ENCODE data around the gene TIAM2.
"Not testable (repeated sequence)": the region's sequence is repeated elsewhere in the genome, so short reads cannot be mapped to it uniquely, and the experiment has no call there.

The TIAM2 gene

DNA sequence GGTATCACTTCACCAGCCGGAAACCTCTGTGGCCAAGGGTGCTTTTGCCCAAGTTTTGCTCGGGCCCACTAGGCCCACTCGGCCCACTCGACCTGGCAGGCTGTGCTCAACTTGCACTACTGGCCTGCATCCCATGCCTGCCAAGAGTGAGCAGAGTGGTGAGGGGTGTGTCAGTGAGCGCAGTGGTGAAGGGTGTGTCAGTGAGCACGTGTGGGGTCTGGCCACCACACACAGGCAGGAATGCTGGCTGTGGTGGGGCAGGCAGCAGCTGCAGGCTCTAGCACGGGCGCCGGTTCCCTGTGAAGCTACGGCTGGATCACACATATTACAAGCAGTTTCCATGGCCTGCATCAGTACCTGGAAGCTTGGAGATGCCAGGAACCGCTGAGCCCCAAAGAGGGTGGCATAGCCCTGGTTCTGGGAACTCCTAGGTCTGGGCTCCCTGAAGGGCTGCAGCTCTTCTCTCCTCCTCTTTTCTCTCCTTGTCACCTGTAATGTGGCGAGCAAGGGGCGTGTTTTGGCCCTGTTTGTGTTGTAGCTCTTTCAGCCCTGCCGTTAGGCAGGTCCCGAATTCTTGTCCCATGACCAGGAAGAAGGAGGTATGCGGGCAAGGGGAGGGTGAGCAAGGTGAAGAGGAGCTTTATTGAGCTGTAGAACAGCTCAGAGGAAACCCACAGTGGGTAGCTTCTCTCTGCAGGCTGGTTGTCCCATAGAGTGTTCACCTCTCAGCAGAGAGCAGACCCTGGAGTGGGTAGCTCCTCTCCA lies 217.7 kb downstream of the TIAM2 start:
- DNase-seq: no peak

DNA sequence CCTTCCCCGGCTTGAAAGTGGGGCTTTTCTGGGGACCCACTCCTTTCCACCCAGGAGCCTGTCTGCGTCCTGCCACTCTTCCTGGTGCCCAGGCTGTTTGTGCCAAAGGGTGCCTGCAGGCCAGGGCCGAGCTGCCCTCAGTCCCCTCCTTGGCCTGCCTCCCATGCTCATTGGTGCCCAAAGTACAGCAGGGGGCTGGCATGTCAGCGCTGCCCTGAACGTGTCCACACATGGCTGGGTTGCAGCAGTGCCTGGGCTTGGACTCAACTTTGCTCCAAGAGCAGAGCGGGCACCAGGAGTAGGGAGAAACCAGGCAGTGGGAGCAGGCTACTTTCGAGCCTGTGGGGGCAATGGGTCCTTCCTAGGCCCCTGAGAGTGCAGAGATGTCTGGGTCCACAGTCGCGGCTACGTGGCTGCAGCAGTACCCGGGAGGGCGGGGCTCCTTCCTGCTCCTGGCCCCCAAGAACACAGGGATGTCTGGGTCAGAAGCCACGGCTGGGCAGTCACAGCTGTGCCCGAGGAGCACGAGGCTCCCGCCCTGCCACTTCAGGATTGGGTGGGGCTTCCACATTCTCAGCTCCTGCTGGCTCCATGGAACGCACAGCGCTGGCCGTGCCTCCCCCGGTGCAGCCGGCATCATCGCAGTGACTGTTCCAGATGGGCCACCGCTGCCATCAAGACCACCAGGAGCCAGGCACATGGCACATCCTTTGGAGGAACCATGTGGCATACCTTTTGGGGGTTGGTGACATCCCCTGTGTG lies 218.7 kb downstream of the TIAM2 start:
- no peak for DNase-seq

DNA sequence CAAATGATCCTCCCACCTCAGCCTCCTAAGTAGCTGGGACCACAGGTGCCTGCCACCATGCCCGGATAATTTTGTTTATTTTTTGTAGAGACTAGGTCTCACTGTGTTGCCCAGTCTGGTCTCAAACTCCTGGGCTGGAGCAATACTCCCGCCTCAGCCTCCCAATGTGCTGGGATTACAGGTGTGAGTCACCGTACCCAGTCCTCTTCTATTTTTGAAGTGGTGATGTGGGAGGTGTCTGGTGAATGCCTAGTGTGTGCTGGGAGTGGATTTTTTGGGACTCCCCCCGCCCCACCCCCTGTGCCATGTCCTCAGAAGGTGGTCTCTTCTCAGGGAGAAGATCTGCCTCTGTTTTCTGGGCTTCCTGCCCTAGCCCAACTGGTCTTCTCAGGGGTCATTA lies 220.8 kb downstream of the TIAM2 start:
- no peak for DNase-seq

DNA sequence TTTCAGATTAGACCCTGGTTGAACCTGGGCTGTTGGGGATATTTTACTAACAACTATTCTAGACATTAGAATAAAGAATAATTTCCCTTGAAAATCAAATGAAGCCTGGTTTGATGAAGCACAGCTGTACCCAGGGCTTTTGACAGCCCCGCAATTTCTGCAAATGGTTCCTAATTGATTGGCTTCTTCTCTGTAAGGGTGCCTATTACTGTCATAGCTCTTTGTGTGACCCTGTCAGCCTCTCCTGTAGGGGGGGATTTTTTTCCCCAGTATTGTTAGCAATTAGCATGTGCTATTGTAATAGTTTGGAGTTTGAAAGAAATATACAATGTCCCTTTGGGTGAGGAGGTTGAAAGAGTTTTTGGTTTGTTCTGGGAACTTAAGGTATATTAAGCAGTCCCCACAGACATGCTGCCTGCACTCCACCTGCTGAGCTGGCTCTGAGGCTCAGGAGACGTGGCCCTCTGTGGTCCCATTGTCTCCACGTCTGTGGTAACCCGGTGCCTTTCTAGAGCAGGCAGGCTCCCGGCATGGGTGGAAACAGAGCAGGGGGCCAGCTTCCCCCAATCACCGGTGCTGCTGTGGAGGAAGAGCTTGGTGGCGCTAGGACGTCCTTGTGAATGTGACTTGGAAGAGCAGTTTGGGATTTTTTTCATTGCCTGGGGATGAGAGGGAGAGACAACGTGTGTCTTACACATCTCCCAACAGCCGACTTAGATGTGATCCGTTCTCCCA lies 221.4 kb downstream of the TIAM2 start:
- DNase-seq: no peak

DNA sequence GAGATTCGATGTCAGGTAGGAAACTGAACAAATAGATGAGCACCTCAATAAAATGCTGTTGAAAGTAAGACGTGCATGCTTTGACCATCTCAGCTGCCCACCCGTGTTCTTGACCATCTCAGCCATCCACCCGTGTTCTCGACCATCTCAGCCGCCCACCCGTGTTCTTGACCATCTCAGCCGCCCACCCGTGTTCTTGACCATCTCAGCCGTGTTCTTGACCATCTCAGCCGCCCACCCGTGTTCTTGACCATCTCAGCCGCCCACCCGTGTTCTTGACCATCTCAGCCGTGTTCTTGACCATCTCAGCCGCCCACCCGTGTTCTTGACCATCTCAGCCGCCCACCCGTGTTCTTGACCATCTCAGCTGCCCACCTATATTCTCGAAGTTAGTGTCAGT lies 223.6 kb downstream of the TIAM2 start:
- not testable (repeated sequence) for DNase-seq

DNA sequence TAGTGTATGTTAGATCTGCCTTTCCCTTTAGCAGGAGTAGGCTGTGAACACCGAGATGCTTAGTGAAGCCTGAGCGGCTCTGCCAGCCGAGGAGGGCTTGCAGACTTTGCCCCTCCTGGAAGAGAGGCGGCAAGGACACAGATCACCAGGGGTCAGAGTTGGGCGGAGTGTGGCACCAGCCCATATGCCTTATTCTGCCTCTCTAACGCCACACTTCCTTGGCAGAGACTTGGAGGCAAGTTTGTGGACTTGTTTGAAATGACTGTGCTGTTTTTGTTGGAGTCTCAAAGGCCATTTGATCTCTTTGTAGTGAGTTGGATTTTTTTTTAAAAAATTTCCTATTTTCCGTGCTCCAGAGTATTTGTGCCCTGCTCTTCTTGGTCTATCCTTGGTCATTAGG lies 224.2 kb downstream of the TIAM2 start:
- no peak for DNase-seq

DNA sequence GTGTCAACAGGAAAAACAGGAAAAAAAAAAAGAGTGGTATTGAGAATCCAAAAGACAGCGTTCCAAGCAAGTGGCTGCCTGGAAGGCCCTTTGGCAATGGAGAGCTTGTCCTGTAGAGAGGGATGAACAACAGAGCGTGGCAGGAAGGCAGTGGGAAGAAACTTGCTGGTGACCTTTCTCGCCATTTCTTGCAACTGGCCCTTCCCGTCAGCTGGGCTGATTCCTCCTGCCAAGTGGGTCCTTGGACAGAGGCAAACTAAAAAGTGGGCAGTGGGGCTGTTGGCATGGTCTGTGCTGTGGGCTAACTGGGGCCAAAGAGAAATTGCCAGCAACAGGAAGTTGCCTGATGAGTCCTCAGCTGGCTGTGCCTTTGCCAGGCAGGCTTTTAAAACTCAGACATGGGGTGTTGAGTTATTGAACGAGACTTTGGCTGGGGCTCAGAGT lies 224.8 kb downstream of the TIAM2 start:
- DNase-seq: no peak

DNA sequence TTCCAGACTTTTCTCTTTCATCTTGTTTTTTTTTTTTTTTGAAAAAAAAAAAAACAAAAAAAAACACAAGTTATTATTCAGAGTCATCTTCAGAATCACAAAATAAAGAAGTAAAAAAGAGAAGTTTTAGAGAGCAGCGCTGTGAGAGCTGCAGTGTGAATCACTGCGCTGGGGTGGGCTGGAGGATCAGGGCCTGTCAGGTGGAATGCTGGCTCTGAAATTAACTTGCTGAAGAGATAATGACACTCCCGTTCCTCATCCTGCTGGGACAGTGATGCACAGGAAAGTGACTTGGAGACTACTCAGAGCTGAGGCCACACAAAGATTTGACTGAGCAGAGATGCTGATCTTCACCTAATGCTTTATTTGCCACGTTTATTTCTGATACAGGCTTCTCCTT lies 226.0 kb downstream of the TIAM2 start:
- no peak for DNase-seq

DNA sequence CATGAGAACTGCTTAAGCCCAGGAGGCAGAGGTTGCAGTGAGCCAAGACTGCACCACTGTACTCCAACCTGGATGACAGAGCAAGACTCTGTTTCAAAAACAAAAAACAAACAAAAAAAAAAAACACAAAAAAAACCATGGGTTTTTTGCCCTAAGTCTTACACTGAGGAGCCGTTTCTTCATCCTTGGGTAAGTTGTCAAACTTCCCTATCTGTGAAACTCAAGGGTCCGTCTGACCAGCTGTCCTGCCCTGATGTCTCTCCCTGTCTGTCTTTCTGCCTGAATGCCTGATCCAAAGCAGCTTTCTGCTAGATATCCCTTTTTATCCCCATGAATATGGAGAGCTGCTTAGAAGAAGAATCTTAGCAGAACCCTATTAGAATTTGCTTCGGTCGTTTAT lies 227.4 kb downstream of the TIAM2 start:
- DNase-seq: no peak

DNA sequence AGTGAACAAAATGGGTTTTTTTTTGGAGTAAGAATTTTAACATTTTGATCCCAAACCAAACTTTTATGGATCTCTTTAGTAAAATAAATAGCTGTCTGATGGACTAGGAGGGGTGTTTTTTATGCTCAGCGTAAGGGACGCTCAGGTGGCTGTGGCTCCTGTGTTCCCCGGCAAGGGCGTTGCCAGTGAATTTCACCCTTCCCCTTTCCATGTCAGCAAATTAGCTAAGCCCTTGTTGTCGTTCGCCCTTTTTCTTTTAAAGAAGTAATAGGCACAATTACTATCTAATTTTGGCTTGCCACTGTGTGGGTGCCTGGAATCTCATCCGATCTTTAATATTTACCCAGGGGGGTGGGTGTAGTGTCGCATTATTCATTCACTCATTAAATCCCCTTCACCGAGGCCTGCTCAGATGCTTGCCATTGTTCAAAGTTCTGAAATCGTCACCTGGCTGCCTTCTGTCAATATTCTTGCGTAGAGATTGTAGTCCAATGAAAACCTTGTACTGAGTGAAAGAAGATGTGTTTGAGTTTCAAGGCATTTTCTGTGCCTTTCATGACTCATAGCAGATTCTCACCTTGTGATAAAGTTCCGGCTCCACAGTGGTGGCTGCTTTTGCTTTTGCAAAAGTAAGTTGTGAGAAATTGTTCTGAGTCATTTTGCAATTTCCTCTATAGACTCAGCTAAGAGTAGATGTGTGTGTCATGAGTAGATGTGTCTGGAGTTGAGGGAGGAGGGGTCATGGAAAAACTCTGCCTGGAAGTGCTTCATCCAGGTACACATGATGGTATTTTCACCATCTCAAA lies 228.7 kb downstream of the TIAM2 start:
- no peak for DNase-seq

DNA sequence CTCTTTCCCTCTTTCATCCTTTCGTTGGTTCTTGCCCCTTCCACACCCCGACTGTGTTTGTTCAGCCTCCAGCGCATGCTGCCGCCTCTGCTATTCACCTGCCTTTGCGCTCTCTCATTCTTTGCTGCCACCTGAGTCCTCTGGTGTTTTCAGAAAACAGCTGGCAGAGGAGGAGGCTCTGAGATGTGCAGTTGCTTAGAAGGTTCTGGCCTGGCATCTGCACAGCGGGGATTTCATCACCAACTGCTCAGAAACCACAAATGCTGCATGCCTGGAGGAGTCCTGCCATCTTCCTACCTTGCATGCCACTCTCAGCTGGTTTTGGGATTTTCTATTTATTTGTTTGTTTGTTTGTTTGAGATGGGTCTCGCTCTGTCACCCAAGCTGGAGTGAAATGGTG lies 229.5 kb downstream of the TIAM2 start:
- DNase-seq: no peak

DNA sequence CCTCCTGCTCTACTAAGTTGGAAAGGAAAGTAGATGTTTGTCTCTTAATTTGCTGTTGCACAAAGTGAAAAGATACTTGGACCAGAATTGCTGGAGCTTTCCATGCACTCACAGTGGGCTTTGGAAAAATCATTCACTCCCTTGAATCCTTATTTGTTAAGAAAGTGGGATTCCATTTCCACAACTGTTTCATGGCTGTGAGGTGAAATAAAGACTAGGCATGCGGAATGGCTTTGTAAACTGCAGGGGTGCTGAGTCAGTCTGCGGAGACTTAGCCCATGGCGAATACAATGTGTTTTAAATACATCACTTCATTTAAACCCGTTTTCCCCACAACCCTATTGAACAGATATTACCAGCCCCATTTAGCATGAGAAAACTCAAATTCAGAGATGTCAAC lies 231.9 kb downstream of the TIAM2 start:
- DNase-seq: no peak

DNA sequence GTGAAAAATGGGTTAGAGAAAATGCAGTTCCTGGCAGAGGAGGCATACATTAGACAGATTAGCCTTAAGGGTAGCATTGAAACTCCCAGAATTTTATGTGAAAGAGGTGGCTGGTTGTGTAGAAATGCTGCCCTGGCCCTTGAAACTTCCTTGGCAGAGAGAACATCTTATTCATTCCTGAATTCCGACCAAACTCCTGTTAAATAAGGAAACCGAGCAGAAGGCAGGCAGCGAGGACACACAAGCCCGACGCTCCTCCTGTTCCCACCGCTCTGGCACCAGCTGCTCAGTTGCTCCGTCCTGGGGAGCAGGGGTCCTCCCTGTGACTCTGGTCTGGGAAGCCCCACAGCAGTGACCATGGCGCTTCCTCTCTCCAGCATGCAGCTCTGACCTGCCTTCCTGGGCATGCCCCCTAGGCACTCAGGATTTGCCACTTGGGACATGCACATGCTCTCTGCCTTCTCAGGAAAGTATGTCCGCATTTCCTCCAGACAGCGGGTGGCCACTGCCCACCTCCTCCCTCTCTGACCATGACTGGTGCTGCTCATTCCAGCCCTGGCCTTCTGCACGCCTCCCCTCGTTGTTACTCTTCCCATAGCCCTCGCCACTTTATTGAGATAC lies 233.5 kb downstream of the TIAM2 start:
- DNase-seq: no peak

DNA sequence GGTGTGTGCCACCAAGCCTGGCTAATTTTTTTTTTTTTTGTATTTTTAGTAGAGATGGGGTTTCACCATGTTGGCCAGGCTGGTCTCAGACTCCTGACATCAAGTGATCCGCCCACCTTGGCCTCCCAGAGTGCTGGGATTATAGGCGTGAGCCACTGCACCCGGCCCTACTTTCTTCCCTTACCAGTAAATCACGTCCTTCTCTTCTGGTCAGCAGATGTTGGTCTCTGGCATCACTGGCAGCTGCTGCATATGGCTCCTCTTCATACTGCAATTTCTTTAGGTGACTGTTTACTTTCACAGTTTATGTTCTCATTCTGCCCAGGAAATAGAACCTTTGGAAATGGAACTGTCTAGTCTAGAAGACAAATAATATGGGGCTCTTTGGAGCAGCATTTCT lies 235.9 kb downstream of the TIAM2 start:
- not testable (repeated sequence) for DNase-seq

DNA sequence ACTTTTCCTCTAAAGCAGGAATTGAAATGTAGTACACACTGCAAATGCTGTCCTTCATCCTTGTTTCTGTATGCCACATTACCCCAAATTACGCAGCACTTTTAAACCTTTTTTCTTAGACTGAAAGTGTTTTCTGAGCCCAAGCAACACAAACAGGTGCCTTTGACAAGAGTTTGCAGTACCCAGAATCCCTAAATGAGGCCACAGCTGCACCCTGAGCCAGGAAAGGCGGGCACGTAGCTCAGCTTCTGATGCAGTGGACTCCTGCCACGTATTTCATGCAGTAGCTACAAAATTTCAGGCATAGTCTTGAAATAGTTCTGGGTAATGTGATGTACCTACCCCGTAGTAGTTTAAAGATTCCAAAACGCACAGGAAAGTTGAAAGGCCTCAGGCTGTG lies 237.7 kb downstream of the TIAM2 start:
- no peak for DNase-seq

DNA sequence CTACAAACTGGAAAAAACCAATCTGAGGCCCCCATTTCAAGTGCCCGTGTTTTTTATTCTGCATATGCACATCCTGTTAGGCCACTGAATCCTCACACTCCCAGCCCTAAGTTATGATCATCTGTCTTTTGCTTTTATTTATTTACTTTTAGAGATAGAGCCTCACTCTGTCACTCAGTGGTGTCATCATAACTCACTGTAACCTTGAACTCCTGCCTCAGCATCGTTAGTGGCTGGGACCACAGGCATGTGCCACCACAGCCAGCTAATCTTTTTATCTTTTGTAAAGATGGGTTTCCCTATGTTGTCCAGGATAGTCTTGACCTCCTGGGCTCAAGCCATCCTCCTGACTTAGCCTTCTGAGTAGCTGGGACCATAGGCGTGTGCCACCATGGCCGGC lies 239.1 kb downstream of the TIAM2 start:
- DNase-seq: no peak

DNA sequence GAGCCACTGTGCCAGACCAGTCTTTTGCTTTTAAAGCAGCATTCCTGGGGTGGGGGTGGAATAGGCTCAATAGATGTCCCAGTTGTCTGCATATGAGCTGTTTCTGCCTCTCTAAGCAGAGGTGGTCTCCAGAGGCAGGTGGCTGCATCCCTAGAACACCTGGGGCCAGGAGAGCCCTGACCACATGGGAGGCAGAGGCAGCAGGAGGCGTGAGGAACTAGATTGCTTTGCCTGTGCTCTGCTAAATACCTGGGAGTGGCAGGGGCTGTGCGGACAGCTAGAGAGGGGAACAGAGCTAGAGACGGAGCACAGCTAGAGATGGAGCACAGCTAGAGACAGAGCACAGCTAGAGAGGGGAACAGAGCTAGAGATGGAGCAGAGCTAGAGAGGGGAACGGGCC lies 239.6 kb downstream of the TIAM2 start:
- no peak for DNase-seq

DNA sequence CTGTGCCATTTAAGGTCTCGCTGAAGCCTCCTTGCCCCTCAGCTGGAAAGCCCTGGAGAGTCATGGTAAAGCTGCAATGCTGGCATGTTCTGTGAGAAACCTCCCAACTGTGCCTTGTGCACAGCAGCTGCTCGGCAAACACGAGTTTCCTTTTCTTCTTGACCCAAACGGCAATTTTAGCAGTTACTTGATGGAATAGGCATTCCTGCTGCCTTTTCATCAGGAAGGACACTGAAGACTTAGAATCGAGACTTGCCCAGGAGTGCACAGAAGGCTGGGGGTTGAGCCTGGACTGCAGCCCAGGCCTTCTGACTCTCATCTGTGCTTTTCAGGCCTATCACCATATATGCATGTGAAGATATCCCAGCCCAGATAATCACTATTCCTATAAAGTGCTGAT lies 240.0 kb downstream of the TIAM2 start:
- DNase-seq: no peak

DNA sequence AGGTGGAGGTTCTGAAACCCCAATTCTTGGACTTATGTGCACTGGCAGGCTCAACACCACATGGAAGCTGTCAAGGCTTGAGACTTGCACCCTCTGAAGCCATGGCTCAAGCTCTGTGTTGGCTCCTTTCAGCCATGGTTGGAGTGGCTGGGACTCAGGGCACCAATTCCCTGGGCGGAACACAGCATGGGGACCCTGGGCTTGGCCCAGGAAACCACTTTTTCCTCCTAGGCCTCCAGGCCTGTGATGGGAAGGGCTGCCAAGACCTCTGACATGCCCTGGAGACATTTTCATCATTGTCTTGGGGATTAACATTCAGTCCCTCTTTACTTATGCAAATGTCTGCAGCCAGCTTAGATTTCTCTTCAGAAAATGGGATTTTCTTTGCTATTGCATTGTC lies 242.5 kb downstream of the TIAM2 start:
- no peak for DNase-seq

DNA sequence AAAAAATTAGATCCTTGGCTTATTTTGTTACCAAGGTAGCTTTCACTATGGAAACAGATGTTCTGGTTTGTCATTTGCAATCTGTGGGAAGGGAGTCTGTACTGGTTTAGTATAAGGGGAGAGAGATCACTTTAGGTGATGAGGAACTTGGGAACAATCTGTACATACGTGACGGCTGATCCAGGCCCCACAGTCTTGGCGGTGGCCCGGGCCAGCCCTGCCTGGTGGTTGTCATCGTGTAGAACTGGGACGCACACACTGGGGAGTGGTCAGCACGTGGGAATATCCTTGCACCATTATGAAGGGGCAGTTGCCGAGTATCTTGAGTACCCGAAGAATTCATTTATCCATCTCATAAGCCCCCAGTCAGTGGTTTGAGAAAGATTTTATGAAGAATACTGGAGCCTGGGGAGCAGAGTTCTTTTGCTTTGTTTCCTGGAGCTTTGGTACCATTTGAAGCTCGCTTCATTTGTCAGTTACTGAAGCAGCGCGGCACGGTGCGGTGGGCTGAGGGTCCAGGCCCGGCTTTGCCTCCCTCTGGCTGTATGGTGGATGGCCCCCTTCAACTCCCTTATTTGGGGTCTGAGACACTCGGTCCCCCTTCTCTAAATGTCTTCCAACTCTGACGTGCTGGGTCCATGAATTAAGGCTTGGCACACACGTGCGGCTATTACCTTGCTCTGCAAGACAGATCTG lies 245.9 kb downstream of the TIAM2 start:
- DNase-seq: no peak

DNA sequence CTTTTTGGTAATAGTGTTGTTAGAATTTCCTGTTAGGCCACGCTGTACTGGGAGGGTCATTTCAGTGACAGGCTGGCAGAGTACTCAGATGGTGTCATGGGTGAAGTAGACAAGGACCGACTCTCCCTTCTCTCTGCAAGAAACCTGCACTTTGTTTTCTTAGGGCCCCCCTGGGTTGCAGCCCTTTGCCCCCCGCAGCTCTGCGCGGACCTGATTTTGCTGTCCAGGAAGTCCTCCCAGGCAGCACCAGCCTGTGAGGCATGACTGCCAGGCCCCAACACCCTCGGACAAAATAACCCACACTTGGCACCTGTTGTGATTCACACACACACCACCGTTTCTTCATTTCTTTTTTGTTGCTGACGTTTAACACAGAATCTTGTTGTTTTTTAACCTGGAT lies 246.9 kb downstream of the TIAM2 start:
- DNase-seq: no peak

DNA sequence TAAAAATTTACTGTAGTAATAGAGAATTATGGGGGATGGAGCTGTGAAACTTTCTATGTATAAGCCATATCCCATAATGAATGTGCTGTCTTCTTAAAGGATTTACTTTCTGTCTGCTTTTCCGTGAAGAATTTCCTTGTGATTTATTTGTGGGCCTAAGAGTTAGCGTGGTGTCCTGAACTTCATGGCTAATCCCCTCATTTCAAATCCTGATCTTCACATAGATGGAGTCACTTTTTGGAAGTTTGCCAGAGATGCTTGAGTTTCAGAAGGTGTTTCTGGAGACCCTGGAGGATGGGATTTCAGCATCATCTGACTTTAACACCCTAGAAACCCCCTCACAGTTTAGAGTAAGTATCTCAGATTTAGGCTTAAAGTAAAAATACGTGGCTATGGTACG lies 249.3 kb downstream of the TIAM2 start:
- no peak for DNase-seq
